GM19328 (cell line): ENCODE results near the gene DNAJA4.

Experiments
- ATAC-seq: cut with Tn5 transposase; IDR thresholded peaks from one replicate; pipeline ENCODE4 v1.9.1; 2021; ENCODE audit warnings: mild to moderate bottlenecking, moderate library complexity; ENCODE audit not compliant: unreplicated experiment

DNAJA4 gene

GRCh38 chr15:78313383-78313782 is 49.0 kb downstream of the DNAJA4 start:
- ATAC-seq = no peak

GRCh38 chr15:78314181-78314581 is 49.8 kb downstream of the DNAJA4 start:
- ATAC-seq = no peak

GRCh38 chr15:78315686-78316282 is 51.4 kb downstream of the DNAJA4 start:
- ATAC-seq = no peak

GRCh38 chr15:78316283-78317083 is 52.1 kb downstream of the DNAJA4 start:
- ATAC-seq = no peak

DNA sequence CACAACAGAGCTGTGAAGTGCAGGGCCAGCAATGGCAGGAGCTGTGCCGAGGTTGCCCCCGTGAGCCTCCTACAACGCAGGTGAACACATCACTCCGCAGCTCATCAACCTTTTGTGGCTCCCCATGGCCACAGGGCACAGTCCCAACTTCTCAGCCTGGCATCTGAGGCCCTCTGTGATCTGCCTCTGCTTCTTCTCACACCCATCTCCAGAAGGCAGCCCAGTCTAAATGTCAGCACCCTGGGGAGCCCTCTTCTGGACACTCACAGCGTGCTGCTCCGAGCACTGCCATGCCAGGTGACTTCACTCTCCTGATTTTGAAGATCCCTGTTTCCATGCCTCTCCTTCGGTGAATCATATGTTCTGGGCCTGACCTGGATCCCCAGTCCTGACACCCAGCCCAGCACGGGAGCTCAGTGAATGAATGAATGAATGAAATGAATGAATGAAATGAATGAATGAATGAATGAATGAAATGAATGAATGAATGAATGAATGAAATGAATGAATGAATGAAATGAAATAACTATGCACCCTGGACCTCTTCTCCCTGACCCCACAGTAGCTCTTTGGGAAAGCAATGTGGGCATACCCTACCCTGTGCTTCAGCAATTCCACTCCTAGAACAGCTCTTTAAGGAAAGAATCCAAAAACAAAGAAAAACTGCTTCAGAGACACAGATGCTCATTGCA is 52.9 kb downstream of the DNAJA4 start:
- no peak for ATAC-seq

GRCh38 chr15:78319588-78319987 is 55.2 kb downstream of the DNAJA4 start:
- ATAC-seq = no peak

DNA sequence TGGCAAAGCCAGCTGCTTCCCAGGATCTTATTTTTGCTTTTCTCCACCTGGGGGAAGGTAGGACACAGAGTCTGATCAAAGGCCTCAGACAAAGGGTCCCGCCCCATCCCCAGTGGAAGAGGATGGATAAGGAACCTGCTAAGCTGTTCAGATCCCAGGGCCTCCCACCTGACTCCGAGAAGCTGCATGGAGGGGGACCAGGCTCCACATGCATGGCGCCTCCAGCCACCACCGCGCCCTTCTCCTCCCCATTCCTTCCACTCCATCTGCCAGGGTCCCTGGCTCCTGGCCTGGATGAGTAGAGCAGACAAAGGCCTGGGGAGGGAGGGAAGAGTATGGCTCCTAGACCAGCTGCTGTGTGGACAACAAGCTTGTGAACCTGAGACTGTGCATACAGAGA is 55.8 kb downstream of the DNAJA4 start:
- ATAC-seq = no peak

DNA sequence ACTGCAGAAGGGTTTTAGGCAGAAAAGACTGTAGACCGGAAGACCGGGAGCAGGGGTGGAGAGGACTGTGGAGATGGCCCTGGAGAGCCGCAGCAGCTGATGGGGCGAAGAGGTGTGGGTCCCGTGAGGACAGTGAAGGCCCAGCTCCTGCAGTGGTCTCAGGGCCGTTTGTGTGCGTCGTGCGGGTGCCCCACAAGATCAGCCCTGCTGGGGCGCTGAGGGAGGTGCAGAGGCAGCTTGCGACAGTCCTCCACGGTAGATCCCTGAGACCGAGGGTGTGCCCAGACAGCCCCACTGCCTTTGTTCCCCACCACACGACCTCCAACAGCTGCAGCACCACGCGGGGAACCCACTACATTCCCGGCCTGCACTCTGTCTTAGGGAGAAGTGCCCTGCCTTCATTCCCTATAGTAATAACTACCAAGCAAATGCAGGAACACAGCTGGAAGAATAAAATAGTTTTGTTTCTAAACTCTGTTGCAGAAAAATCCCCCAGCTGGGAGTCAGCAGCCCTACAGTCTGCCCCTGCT is 56.7 kb downstream of the DNAJA4 start:
- ATAC-seq = no peak

- no peak for ATAC-seq
These were observed 57.4 kb downstream of the DNAJA4 start for GRCh38 chr15:78321786-78322185.

DNA sequence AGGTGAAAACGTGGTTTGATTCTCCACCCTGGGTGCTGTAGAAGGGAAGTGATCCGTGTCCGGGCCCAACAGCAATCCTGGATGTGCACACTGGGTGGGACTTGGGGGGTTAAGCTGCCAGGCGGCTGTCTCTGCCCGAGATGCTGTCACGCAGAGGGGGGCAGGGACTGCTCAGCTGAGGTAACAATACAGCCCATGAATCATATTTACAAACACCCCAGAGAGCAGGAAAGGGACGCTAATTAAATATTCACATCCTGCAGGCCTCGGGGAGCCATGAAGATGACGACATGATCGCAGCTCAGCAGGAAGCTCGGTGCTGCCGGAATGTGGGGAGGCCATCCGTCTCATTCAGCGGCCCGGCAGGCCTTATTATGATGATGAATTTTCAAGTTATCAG is 57.9 kb downstream of the DNAJA4 start:
- ATAC-seq = no peak

GRCh38 chr15:78322724-78323521 is 58.6 kb downstream of the DNAJA4 start:
- ATAC-seq = no peak

DNA sequence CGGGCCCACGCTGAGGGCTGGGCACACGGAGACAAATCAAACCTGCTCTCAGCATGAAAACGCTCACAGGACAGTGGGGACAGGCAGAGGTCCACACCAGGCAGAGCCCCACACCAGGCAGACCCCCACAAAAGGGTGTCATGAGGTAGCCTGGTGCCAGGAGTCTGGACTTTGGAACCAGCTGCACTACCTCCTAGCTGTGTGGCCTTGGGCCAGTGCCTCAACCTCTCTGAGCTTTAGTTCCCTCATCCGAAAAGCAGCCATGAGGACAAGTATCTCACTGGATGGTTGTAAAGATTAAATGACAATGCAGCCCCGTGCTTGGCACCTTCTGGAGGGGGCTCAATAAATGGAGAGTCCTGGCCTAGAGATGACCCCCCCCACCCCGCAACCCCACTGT is 59.3 kb downstream of the DNAJA4 start:
- ATAC-seq = no peak

GRCh38 chr15:78324144-78324543 is 59.8 kb downstream of the DNAJA4 start:
- ATAC-seq = no peak

GRCh38 chr15:78325092-78325843 is 60.9 kb downstream of the DNAJA4 start:
- ATAC-seq = no peak

DNA sequence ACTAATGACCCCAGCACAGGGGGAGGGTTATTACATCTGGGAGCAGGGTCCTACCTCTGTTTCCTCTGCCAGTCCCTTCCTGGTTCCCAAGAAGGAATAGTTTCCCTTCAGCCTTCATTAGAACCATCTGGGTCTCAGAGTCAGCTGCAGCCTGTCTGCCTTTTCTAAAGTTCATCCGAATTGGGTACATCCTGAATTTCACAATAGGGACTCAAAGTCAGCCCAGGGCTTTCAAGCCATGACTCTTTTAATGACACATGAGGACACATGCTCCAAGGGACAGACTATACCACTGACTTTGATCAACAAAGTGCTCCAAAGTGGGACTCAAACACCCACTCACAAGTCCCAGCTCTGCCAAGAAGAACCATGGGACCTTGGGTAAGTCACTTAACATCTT is 63.1 kb downstream of the DNAJA4 start:
- no peak for ATAC-seq

DNA sequence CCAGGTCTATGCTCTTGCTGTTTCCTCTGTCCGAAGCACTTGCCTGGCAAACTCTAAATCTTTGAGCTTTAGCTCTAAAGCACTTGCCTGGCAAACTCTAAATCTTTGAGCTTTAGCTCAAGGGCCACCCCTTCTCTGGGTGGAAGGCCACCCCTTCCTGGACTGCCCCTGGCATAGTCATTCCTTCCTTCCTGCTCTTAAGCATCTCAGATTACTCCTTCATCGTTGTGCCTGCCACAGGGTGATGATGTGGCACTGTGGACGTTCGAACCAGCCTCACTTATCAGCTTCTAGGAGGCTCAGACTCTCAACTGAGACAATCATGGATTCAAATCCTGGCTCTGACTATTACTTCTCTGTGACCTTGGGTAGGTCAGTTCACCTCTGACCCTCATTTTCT is 65.3 kb downstream of the DNAJA4 start:
- no peak for ATAC-seq
